Loucy (cell line): ENCODE results near the gene C16orf54.

Experiments used
- EZH2phosphoT487 ChIP-seq: fragments of 200-600 bp; IDR thresholded peaks from 2 replicates; pipeline ENCODE4 v1.6.1; 2018; ENCODE audit warnings: antibody characterized with exemption, mild to moderate bottlenecking, moderate library complexity, borderline replicate concordance
- TF ChIP-seq, protein P1 (sequence below): fragments of 200-600 bp; sonication (generic); conservative IDR thresholded peaks from 2 replicates; pipeline ENCODE4 v1.5.1; 2014; ENCODE audit warnings: mild to moderate bottlenecking, antibody characterized with exemption, low read length

DNA sequence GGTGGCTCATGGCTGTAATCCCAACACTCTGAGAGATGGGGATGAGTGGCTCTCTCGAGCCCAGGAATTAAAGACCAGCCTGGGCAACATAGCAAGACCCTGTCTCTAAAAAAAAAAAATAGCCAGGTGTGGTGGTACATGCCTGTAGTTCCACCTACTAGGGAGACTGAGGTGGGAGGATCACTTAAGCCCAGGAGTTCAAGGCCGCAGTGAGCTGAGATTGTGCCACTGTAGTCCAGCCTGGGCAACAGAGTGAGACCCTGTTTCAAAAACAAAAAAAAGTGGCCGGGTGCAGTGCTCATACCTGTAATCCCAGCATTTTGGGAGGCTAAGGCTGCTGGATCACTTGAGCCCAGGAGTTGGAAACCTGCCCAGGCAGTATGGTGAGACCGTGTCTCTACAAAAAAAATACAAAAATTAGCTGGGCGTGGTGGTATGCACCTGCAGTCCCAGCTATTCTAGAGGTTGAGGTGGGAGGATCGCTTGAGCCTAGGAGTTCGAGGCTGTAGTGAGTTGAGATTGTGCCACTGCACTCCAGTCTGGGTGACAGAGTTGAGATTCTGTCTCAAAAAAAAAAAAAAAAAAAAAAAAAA, 3.0 kb downstream of the C16orf54 start:
- TF ChIP-seq, protein P1, sequence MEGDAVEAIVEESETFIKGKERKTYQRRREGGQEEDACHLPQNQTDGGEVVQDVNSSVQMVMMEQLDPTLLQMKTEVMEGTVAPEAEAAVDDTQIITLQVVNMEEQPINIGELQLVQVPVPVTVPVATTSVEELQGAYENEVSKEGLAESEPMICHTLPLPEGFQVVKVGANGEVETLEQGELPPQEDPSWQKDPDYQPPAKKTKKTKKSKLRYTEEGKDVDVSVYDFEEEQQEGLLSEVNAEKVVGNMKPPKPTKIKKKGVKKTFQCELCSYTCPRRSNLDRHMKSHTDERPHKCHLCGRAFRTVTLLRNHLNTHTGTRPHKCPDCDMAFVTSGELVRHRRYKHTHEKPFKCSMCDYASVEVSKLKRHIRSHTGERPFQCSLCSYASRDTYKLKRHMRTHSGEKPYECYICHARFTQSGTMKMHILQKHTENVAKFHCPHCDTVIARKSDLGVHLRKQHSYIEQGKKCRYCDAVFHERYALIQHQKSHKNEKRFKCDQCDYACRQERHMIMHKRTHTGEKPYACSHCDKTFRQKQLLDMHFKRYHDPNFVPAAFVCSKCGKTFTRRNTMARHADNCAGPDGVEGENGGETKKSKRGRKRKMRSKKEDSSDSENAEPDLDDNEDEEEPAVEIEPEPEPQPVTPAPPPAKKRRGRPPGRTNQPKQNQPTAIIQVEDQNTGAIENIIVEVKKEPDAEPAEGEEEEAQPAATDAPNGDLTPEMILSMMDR = no peak
- no peak for TF ChIP-seq EZH2phosphoT487
